HG02610 (cell line): ENCODE data around the gene TIMM22.

Experiments
- ATAC-seq: cut with Tn5 transposase; IDR thresholded peaks from one replicate; pipeline ENCODE4 v1.9.1; 2021; ENCODE audit warnings: mild to moderate bottlenecking, moderate library complexity; ENCODE audit not compliant: unreplicated experiment

TIMM22 gene

DNA sequence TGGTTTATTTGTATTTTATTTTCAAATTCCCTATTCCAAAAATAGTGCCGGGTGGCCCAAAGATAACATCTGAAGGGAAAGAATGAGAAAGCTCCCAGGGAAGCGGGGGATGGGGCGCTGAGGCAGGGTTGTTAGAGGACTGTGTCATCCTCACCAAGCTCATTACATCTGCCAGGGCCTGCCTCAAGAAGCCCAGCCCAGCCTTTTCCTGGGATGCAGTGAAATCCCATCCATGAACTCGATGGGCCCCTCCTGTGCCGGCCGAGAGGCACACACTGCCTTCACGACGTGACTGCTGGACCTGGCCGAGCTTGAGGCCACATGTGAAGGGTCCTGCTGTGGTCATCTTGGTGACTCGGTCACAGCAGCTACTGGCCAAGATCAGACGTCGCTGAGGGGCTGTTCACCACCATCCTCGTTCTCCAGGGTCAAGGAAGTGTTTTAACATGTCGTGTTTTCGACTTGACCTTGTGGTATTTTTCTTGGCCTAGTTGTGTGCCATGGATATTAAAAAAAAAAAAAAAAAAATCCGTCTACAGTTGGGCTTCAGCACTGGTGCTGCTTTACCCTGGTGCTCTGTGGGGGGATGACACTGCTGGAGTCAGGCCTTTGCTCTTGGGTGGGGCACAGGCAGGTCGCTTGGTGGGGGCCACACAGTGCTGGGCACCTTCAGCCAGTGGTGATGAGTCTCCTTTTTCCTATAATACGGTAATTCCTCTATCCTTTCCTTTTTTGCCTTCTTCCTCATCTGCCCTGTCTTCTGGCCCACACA lies 4.9 kb downstream of the TIMM22 start:
- ATAC-seq: no peak

DNA sequence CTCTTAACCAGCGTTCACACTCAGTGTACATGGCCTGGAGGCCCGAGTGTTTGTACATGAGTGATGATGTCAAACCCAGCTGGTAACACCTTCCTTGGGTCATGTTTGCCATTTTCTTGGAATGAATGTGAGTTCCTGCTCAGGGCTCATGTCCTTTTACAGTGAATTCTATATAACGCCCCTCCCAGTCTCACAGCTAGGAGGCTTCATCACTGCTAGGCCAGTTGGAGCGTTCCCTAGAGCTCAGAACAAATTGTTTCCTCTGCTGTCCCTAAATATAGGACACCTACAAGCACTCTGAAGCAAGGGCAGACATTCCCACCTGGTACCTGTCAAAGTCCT lies 5.5 kb downstream of the TIMM22 start:
- ATAC-seq: no peak

- no peak for ATAC-seq
Observed at GRCh38 chr17:1002771-1003555, 6.0 kb downstream of the TIMM22 start.

DNA sequence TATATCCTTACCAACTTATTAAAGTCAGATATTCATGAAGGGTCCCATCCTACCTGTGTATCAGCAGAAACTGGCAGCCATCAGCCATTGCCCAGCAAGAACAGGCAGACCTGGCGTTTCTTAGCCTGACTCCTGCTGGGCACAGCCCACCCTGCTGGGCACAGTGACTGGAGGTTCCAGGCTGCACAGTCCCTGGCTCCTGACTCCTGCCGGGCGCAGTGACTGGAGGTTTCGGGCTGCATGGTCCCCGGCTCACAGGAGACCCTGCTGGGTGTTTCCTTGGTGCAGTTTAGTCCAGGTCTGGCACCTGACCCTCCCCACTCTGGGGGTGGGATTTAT lies 6.7 kb downstream of the TIMM22 start:
- no peak for ATAC-seq

GRCh38 chr17:1003972-1004768 lies 7.2 kb downstream of the TIMM22 start:
- no peak for ATAC-seq

- no peak for ATAC-seq
Observed at GRCh38 chr17:1004769-1005295, 7.9 kb downstream of the TIMM22 start.

DNA sequence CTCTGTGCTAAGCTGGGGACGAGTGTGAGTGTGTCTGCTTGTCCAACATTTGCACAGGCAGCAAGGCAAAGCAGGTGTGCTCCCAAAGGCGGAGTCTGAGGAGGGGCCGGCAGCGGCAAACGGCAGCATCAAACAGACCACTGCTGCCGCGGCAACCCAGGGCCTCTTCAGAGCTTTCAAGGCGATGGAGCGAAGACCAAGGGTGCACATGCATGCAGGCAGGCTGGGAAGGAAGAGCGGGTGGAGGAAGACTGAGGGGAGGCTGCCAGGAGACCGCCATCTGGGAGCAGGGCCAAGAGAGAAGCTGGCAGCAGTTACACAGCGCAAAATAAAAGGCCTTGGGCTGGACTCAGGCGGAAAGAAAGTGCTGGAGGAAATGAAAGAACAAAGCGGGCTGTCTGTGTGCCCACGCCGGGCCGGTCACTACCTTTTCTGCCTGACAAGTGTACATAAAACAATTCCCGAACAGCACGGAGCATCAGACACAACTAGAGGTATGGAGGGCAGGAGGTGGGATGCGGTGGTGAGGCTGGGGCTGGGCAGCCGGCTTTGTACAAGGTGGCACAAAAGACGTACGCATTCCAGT lies 8.5 kb downstream of the TIMM22 start:
- no peak for ATAC-seq

DNA sequence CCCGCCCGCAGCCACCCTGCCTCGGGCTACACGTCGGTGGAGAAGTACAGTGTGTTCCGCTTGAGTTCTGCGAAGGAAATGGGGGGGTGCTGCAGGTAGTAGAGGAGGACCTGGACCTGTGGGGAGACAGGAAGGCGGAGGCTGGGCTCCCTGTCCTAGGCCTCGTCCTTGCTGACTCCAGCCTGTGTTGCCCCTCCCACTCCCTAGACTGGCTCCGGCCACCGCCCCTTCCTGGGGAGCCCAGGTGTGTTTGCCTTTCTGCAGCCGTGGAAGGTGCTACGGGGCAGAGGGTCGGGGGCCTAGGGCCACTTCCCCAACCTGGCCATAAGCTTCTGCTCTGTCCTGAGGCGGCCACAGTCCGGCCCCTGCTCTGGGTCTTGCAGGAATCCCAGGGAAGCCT lies 9.1 kb downstream of the TIMM22 start:
- no peak for ATAC-seq

- no peak for ATAC-seq
Observed at GRCh38 chr17:1007310-1008007, 10.5 kb downstream of the TIMM22 start.

DNA sequence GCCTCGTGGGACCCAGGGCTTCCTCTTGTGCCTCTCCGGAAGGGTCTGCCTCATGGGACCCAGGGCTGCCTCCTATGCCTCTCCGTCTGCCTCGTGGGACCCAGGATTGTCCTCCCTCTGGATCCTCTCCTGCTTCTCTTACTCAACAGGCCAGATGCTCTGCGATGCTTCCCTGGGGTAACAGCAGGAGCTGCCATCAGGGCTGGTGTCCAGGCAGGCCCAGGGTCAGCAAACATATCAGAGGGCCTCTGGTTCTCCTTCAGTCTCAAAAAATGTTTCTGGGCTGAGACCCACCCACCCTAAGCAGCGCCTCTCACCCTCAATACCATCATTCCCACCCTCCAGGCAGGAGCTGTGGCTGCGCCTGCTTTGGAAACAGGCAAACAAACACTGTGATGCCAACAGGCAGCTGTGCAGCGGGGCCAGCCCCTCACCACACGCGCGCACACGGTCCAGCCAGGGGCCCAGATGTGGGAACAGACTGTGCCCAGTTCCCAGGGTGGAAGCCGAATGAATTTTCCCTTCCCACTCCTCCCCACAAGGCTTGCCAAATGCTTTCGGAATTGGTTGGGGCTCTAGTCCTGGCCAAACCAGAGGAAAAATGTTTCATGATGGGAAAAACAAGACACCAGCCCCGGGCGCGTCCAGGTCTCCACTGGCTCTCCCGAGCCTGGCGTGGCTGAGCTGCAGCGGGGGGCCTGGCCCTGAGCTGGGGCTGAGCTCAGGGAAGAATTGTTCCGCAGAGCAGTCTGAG lies 11.3 kb downstream of the TIMM22 start:
- no peak for ATAC-seq

DNA sequence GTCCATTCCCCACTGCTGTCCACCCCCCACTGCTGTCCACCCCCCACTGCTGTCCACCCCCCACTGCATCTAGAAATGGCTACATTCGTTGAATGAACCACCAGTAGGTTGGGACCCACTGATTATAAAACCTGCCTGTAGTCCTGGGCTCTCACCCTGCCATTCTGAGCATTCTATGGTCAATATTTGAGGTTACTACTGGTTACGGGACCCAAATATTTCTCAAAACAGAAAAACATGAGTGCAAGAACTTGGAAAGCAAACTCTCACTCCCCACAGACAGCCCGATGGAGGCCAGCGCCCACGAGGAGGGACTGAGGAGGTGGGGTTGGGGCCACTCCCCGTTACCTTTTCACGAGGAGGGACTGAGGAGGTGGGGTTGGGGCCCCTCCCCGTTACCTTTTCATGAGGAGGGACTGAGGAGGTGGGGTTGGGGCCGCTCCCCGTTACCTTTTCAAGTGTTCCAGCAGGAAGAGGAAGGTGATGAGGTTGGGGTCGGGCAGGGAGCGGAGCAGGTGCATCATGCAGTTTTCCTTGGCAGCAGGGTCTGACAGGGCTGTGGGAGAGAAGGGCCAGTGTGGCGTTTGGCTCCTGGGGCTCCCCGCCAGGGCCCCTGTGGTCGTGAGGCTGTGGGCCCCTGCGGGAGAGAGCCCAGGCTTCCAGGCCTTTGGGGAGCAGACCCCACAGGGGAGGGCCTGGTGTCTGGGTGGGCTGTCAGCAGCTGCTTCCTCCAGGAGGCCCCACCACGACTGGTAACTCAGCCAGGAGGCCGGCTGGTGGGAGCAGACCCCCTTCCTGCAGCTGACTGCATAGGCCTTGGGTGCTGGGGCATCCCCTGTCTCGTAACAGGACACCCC lies 12.5 kb downstream of the TIMM22 start:
- no peak for ATAC-seq

- ATAC-seq: no peak
Observed at GRCh38 chr17:1010086-1010450, 13.1 kb downstream of the TIMM22 start.

- no peak for ATAC-seq
Observed at GRCh38 chr17:1010586-1010985, 13.7 kb downstream of the TIMM22 start.

DNA sequence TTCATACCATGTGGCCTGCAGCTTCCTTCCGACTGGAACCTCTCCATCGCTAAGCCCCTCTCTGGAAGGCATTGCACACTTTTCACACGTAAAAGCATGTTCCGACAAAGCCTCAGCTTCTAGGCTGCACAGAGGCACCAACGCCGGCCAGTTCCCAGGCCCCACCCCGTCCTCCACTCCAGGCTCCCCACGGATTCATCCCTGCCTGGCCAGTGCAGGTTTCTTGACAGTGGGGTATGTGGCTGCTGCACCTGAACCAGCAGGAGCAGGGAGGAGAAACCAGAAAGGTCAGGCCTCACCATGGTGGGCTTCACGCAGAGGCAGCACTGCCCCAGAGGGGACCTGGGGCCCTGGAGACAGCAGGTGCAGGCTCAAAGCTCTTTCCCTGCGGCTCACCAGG lies 14.2 kb downstream of the TIMM22 start:
- ATAC-seq: no peak

DNA sequence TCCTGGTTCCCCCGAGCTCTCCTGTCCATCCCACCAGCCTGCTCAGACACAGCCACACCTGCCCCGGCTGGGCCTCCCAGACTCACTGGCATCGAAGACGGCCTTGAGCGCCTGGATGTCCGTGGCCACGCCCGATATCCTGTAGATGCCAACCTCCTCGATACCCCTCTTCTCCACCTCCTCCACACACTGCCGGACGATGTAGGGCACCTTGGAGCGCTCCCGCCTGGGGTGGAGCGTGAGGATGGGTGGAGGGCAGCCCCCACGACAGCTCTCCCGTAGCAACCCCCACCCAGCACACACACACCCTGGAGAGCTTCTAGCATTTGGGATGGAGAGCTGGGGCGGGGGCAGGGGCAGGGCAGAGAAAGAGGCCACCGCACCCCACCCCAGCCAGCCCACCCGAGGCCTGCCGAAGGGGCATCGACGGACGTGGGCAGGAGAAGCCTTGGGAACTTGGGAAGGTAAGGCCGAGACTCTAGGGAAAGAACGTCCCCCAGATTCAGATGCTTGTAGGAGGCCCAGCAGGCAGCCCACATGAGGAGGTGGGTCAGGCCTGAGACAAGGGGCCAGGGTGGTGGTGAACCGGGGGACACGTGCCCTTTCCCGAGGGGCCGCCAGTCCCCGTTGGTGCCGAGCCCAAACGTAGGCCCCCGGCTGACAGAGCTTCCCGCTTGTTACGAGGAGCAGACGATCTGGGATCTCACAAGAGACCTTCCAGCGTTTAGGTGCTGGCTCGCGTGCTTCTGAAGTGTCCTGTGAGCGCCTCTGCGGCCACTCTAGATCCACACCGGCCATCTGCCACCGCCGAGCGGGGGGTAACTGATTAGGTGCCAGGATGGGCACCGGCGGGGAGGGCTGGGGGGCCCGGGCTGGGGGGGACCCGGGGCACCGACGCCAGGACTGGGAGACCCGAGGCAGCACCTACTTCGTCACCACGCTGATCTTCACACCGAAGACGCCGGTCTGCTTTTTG lies 15.1 kb downstream of the TIMM22 start:
- ATAC-seq: no peak

DNA sequence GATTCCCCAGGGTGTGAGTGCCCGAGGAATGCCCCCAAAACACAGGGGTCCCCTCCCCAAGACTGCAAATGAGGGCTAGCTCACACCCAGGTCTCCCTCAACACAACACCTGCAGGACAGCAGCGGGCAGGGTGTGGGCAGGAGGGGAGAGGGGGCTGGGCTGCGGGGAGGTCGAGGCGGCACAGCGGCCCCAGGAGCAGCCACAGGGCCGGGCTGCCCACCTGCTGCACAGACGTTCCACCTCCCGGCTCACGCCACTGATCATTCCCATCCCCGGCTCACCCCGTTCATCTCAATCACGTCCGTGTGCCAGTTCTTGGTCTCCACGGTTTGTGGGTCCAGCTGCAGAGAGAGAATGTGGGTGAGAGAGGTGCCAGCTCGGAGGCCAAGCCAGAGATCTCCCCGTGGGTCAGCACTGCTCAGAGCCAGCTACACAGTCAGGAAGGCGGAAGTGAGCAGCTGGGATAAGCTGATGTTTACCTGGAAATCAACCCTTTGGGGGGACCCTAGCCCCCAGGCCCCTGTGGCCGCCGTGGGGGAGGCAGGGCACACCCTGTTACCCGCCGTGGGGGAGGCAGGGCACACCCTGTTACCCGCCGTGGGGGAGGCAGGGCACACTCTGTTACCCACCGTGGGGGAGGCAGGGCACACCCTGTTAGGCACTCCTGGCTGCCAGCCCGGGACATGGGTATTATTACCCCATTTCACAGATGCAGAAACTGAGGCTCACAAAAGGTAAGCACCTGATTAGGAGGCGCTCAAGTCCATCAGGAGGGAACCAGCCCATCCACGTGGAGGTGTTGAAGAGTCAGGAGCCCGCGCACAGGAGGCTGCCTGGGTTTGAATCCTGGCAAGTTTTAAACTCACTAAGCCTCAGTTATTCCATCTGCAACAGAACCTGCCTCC lies 16.1 kb downstream of the TIMM22 start:
- ATAC-seq: no peak

- no peak for ATAC-seq
Observed at GRCh38 chr17:1013729-1014090, 16.8 kb downstream of the TIMM22 start.
